Mucosa of gallbladder (tissue), 1 donor: ENCODE data around the gene GATM. TPM values are rescaled to one million over a fixed set of nuclear protein-coding genes. Genes with fewer than 3 reads are reported as not detected.

Experiments
- total RNA-seq: library from RNA; stranded (reverse); gene quantifications from one replicate; pipeline ENCODE4 v1.2.1, GENCODE V29; 2021
- donor health status: DM: no; HTN: no; CAD: no.

GATM gene
- total RNA-seq, 1 donor from 2014 or later, result 136 TPM

Other genes with a start within 250 kb of the GATM start
- 10.6 TPM for gene DUOXA1, start 248.7 kb downstream of the GATM start, total RNA-seq
- gene DUOX1, start 248.6 kb downstream of the GATM start, total RNA-seq, result 23.4 TPM
- 10.4 TPM for gene SHF, start 190.6 kb downstream of the GATM start, total RNA-seq
- 86.6 TPM for gene SLC28A2, start 126.3 kb downstream of the GATM start, total RNA-seq
- 4.7 TPM for gene SLC30A4, start 144.2 kb upstream of the GATM start, total RNA-seq
- gene BLOC1S6, start 208.8 kb upstream of the GATM start, total RNA-seq, result 30.9 TPM